ENCODE data around the gene IGFLR1.

DNA sequence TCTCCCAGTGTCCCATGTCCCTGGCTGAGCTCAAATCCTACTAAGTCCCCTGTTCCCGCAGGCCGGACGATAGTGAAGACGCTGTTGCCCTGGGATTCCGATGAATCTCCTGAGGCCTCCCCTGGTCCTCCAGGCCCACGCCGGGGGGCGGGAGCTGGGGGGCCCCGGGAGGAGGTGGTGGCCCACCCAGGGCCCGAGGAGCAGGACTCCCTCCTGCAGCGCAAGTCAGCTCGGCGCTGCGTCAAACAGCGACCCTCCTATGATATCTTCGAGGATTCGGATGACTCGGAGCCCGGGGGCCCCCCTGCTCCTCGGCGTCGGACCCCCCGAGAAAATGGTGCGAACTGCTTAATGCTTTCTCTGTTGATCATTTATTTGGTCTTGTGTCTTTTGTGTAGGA lies 18.6 kb downstream of the IGFLR1 start:
- TF ChIP-seq, protein P1, sequence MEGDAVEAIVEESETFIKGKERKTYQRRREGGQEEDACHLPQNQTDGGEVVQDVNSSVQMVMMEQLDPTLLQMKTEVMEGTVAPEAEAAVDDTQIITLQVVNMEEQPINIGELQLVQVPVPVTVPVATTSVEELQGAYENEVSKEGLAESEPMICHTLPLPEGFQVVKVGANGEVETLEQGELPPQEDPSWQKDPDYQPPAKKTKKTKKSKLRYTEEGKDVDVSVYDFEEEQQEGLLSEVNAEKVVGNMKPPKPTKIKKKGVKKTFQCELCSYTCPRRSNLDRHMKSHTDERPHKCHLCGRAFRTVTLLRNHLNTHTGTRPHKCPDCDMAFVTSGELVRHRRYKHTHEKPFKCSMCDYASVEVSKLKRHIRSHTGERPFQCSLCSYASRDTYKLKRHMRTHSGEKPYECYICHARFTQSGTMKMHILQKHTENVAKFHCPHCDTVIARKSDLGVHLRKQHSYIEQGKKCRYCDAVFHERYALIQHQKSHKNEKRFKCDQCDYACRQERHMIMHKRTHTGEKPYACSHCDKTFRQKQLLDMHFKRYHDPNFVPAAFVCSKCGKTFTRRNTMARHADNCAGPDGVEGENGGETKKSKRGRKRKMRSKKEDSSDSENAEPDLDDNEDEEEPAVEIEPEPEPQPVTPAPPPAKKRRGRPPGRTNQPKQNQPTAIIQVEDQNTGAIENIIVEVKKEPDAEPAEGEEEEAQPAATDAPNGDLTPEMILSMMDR (IDR thresholded peaks at IDR 0.05 in 4 of 5, conservative IDR thresholded peaks at IDR 0.05 in 1 of 5) = no peak
- TF ChIP-seq POLR2A (IDR thresholded peaks at IDR 0.05) = no peak
